ENCODE data around the gene CAV3.
"Not testable (repeated sequence)": the region's sequence is repeated elsewhere in the genome, so short reads cannot be mapped to it uniquely, and the experiment has no call there.

The CAV3 gene

GRCh38 chr3:8733332-8734094 is at the start of gene CAV3:
Gene CAV3, plus strand, starts transcription at chr3:8733802. Its CDS starts 75 bp downstream, at chr3:8733877.
- DNase-seq = peak; percentile 24

- DNase-seq = not testable (repeated sequence)
These were observed 48.6 kb upstream of the CAV3 start for GRCh38 chr3:8684992-8685391.

- DNase-seq = not testable (repeated sequence)
These were observed 42.3 kb upstream of the CAV3 start for GRCh38 chr3:8691295-8691694.

- DNase-seq = no peak
These were observed 31.0 kb upstream of the CAV3 start for GRCh38 chr3:8702560-8702959.

- DNase-seq = no peak
These were observed 28.0 kb upstream of the CAV3 start for GRCh38 chr3:8705575-8705974.

GRCh38 chr3:8709287-8709686 is 24.3 kb upstream of the CAV3 start:
- DNase-seq = no peak

- DNase-seq = no peak
These were observed 23.6 kb upstream of the CAV3 start for GRCh38 chr3:8709801-8710507.

GRCh38 chr3:8712045-8712907 is 21.3 kb upstream of the CAV3 start:
- no peak for DNase-seq

GRCh38 chr3:8712908-8713255 is 20.7 kb upstream of the CAV3 start:
- no peak for DNase-seq

- DNase-seq = no peak
These were observed 19.5 kb upstream of the CAV3 start for GRCh38 chr3:8713901-8714759.

- DNase-seq = not testable (repeated sequence)
These were observed 17.8 kb upstream of the CAV3 start for GRCh38 chr3:8715757-8716156.

- DNase-seq = no peak
These were observed 10.8 kb upstream of the CAV3 start for GRCh38 chr3:8722808-8723207.

- DNase-seq = peak; percentile 5
These were observed 10.0 kb upstream of the CAV3 start for GRCh38 chr3:8723612-8724011.

GRCh38 chr3:8724108-8724752 is 9.4 kb upstream of the CAV3 start:
- no peak for DNase-seq

GRCh38 chr3:8727605-8728512 is 5.7 kb upstream of the CAV3 start:
- DNase-seq = peak; percentile 24

- DNase-seq = no peak
These were observed 4.1 kb upstream of the CAV3 start for GRCh38 chr3:8729479-8729878.

- peak; percentile 10 for DNase-seq
These were observed 2.9 kb upstream of the CAV3 start for GRCh38 chr3:8730656-8731055.

- peak; percentile 25 for DNase-seq
These were observed 1.2 kb upstream of the CAV3 start for GRCh38 chr3:8732413-8732812.

GRCh38 chr3:8734137-8734878 is 706 bp downstream of the CAV3 start:
- peak; percentile 33 for DNase-seq

GRCh38 chr3:8734908-8735307 is 1.3 kb downstream of the CAV3 start:
- DNase-seq = peak; percentile 6
